Kidney (tissue), 14 donors: ENCODE measurements around the gene RCN2. TPM values are rescaled to one million over a fixed set of nuclear protein-coding genes. Genes with fewer than 3 reads are reported as not detected.

Experiments
- DNase-seq, 5 donors: peaks; one replicate each; pipeline ENCODE4 v3.0.0-alpha.2; 2013 to 2020
- FAIRE-seq: peaks from 2 replicates; lab custom pipeline; 2012; peaks lifted over from hg19 to GRCh38; lab: Jason Lieb, UNC
- H3K27ac ChIP-seq, 2 donors: one replicate each; pipeline ENCODE4 v1.7.0; 2013; ENCODE audit warnings: low read depth in 2 of 2, low read length in 2 of 2, inconsistent platforms in 1 of 2
- H3K27me3 ChIP-seq: one replicate; pipeline ENCODE4 v1.7.1; 2013; ENCODE audit warnings: low read length, inconsistent platforms; ENCODE audit not compliant: control insufficient read depth, insufficient read depth
- H3K36me3 ChIP-seq, 3 donors: one replicate each; pipeline versions ENCODE4 v1.7.0 to v1.7.1; 2013; ENCODE audit warnings: low read length in 3 of 3, control low read depth in 1 of 3, inconsistent platforms in 1 of 3; ENCODE audit not compliant: insufficient read depth in 3 of 3, control insufficient read depth in 2 of 3
- H3K4me1 ChIP-seq, 3 donors: one replicate each; pipeline versions ENCODE4 v1.7.0 to v1.7.1; 2013; ENCODE audit warnings: low read length in 3 of 3, inconsistent platforms in 1 of 3, low read depth in 1 of 3; ENCODE audit not compliant: control insufficient read depth in 2 of 3, insufficient read depth in 2 of 3
- H3K4me3 ChIP-seq, 3 donors: one replicate each; pipeline versions ENCODE4 v1.7.0 to v1.8.1; 2013; ENCODE audit warnings: low read length in 3 of 3, control low read depth in 1 of 3, inconsistent platforms in 1 of 3
- H3K9ac ChIP-seq, 3 donors: one replicate each; pipeline versions ENCODE4 v1.7.0 to v1.7.1; 2013; ENCODE audit warnings: low read length in 3 of 3, control low read depth in 1 of 3, inconsistent platforms in 1 of 3
- H3K9me3 ChIP-seq, 3 donors: one replicate each; pipeline versions ENCODE4 v1.7.0 to v1.7.1; 2013; ENCODE audit warnings: low read length in 3 of 3, control low read depth in 1 of 3, inconsistent platforms in 1 of 3; ENCODE audit not compliant: control insufficient read depth in 2 of 3, insufficient read depth in 1 of 3
- CTCF ChIP-seq: IDR thresholded peaks from 3 replicates; pipeline ENCODE4 v1.5.1; 2012; ENCODE audit warnings: mild to moderate bottlenecking, moderate library complexity, borderline replicate concordance; ENCODE audit not compliant: insufficient read depth; ENCODE audit errors: extremely low read depth
- intact Hi-C: fragments of 100-400 bp; cut with DNase I; formaldehyde crosslinking; loops from one replicate; pipeline ENCODE4 v1.11.1; 2022
- polyA plus RNA-seq: library from polyadenylated mRNA; stranded (reverse); fragments of 350-450 nt; fragmentation: Illumina TruSeq; extraction: RNeasy Lipid Tissue Mini Kit (QIAGEN cat#74804); gene quantifications from one replicate; pipeline ENCODE4 v1.2.3, GENCODE V29; 2014; ENCODE audit warnings: low read depth, low replicate concordance; ENCODE audit not compliant: insufficient read depth
- total RNA-seq: library from RNA; stranded (reverse); fragmentation: NEBNext Ultra II Directional; extraction: Animal tissue kit (Norgen Biotek cat#: 25700); gene quantifications from one replicate; pipeline ENCODE4 v1.2.1, GENCODE V29; 2021
- donor health status: control.
- donor health status: control.
- donor health status: control.
- donor health status: control.
- donor health status: control.
- donor health status: DM: yes; HTN: yes; CAD: no.
- donor health status: Normal renal cell carcinoma (clear cell type).

The RCN2 gene
- total and polyA plus RNA-seq, 2 donors from 2014 or later: 40.0 to 44.5 TPM

GRCh38 chr15:76976572-76977270 is 45.2 kb downstream of the RCN2 start:
- Histone ChIP-seq H3K36me3 (no peaks in the 10 kb centered on the region), H3K4me1 (no peaks in the 10 kb centered on the region), H3K27me3 (no peaks in the 10 kb centered on the region), H3K9me3 (no peaks in the 10 kb centered on the region), H3K27ac (no peak overlapping the region), H3K4me3 (no peak overlapping the region), H3K9ac (no peak overlapping the region)
- TF ChIP-seq CTCF: no peak
- no peak for DNase-seq
- intact Hi-C loops: no loop called here
- no peak for FAIRE-seq

GRCh38 chr15:76978522-76979330 is 47.2 kb downstream of the RCN2 start:
- Histone ChIP-seq H3K36me3 (no peaks in the 10 kb centered on the region), H3K27ac (no peak overlapping the region), H3K9ac (no peak overlapping the region), H3K27me3 (no peaks in the 10 kb centered on the region), H3K4me3 (no peak overlapping the region), H3K4me1 (peaks cover 0 to 4% (median 0%) of the 10 kb centered on the region in 3 donors), H3K9me3 (no peaks in the 10 kb centered on the region)
- no peak for FAIRE-seq
- no peak for TF ChIP-seq CTCF
- no peak for DNase-seq
- intact Hi-C loops: no loop called here

- FAIRE-seq (no peak), DNase-seq (no peak)
- H3K9me3 ChIP-seq: no peaks in the 10 kb centered on the region
- intact Hi-C loops: no loop called here
- no peak overlapping the region for H3K27ac ChIP-seq
- H3K4me3 ChIP-seq: no peak overlapping the region
- H3K36me3 ChIP-seq: no peaks in the 10 kb centered on the region
- H3K9ac ChIP-seq: no peak overlapping the region
- peaks cover 0 to 4% (median 0%) of the 10 kb centered on the region in 3 donors for H3K4me1 ChIP-seq
- H3K27me3 ChIP-seq: no peaks in the 10 kb centered on the region
- no peak for TF ChIP-seq CTCF
These were observed 47.9 kb downstream of the RCN2 start for GRCh38 chr15:76979331-76979925.
